Measurements from ENCODE around the gene MT3. TPM values are rescaled to one million over a fixed set of nuclear protein-coding genes. Genes with fewer than 3 reads are reported as not detected.

Gene MT3
- total RNA-seq, 3 donors from 2014 or later (not counting 1 experiment from before 2014, with no cell fraction given), result not detected

- Mint-ChIP-seq H3K27ac (no peak overlapping the region), H3K4me3 (no peak overlapping the region), H3K9me3 (no peaks in the 10 kb centered on the region), H3K27me3 (ENCODE audit: low read depth in 2 of 2) (peaks cover 76 to 77% of the 10 kb centered on the region in 2 donors), H3K36me3 (no peaks in the 10 kb centered on the region), H3K4me1 (peaks cover 11 to 15% of the 10 kb centered on the region in 2 donors)
- H3K4me3 ChIP-seq (ENCODE audit: low read length), result no peak overlapping the region
- no peak for TF ChIP-seq CTCF (IDR thresholded peaks at IDR 0.05)
- WGBS (ENCODE audit: insufficient coverage), result 4% methylated on average over 40 of the region's 40 CpGs
- no peaks in the 10 kb centered on the region for H3K9me3 ChIP-seq (ENCODE audit: control insufficient read depth, insufficient read depth, low read length)
- intact Hi-C loops (cut with micrococcal nuclease), result no loop called here
- no peaks in the 10 kb centered on the region for H3K36me3 ChIP-seq (ENCODE audit: control insufficient read depth, insufficient read depth, low read length)
- DNase-seq, result peak in 1 of 2 donors; percentile 26
- peaks cover 24% of the 10 kb centered on the region for H3K4me1 ChIP-seq (ENCODE audit: control insufficient read depth, insufficient read depth, low read length)
- no peak for ATAC-seq
- peaks cover 56% of the 10 kb centered on the region for H3K27me3 ChIP-seq (ENCODE audit: control insufficient read depth, insufficient read depth, low read length)
- H3K27ac ChIP-seq (ENCODE audit: low read length), result no peak overlapping the region
Measured at GRCh38 chr16:56635441-56635967, 46.2 kb downstream of the MT3 start.

- H3K4me3 Mint-ChIP-seq, result no peak overlapping the region
- no peak overlapping the region for H3K27ac Mint-ChIP-seq
- 31% methylated on average over 9 of the region's 9 CpGs for WGBS (ENCODE audit: insufficient coverage)
- intact Hi-C loops (cut with micrococcal nuclease), result no loop called here
- H3K4me1 Mint-ChIP-seq, result peaks cover 8 to 12% of the 10 kb centered on the region in 2 donors
- peaks cover 24% of the 10 kb centered on the region for H3K4me1 ChIP-seq (ENCODE audit: control insufficient read depth, insufficient read depth, low read length)
- no peaks in the 10 kb centered on the region for H3K9me3 Mint-ChIP-seq
- no peaks in the 10 kb centered on the region for H3K9me3 ChIP-seq (ENCODE audit: control insufficient read depth, insufficient read depth, low read length)
- ATAC-seq, result no peak
- no peak for DNase-seq
- H3K36me3 ChIP-seq (ENCODE audit: control insufficient read depth, insufficient read depth, low read length), result no peaks in the 10 kb centered on the region
- H3K27me3 Mint-ChIP-seq (ENCODE audit: low read depth in 2 of 2), result peaks cover 67 to 74% of the 10 kb centered on the region in 2 donors
- no peak overlapping the region for H3K4me3 ChIP-seq (ENCODE audit: low read length)
- peaks cover 52% of the 10 kb centered on the region for H3K27me3 ChIP-seq (ENCODE audit: control insufficient read depth, insufficient read depth, low read length)
- no peaks in the 10 kb centered on the region for H3K36me3 Mint-ChIP-seq
- TF ChIP-seq CTCF (IDR thresholded peaks at IDR 0.05), result no peak
- no peak overlapping the region for H3K27ac ChIP-seq (ENCODE audit: low read length)
Measured at GRCh38 chr16:56636616-56637413, 47.5 kb downstream of the MT3 start.

DNA sequence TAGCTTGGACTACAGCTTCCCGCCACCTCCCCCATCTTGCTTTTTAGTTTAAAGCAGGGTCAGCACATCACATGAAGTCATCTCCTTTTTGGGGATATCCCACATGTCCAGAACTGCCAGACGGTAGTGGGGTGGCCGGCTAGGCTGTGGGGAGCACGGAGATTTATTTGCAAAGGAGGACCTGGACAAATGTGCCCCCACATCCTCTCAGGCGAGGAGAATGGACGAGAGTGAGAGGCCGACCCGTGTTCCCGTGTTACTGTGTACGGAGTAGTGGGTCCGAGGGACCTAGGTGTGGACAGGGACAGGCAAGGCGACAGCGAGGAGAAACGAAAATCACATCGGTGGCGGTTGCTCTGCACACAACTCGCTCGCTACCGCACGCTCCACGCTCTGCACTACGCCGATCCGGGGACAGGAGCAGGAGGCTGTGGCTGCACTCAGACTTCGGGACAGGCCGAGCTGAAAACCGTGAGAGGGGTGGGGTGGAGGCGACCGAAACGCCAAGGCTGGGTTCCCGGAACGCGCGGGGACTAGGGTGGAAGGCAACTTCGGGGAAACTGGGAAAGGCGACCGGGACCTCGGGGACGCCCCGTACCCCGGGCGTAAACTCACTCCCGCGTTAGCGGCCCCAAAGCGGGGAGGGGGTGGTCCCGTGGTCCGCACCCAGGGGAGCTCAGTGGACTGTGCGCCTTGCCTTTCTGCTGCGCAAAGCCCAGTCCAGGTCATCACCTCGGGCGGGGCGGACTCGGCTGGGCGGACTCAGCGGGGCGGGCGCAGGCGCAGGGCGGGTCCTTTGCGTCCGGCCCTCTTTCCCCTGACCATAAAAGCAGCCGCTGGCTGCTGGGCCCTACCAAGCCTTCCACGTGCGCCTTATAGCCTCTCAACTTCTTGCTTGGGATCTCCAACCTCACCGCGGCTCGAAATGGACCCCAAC lies 48.8 kb downstream of the MT3 start, which contains the start of gene MT1A:
TSS of gene MT1A (plus strand) at position 853 of the 937 bp plus-strand sequence. CDS start at position 926, 73 bp downstream.
- ATAC-seq (no peak), DNase-seq (peak in 1 of 2 donors; percentile 38)
- Histone ChIP-seq H3K36me3 (ENCODE audit: control insufficient read depth, insufficient read depth, low read length) (no peaks in the 10 kb centered on the region), H3K4me3 (ENCODE audit: low read length) (no peak within 1 kb of the TSS), H3K27ac (ENCODE audit: low read length) (no peak within 1 kb of the TSS), H3K27me3 (ENCODE audit: control insufficient read depth, insufficient read depth, low read length) (peaks cover 46% of the 10 kb centered on the region), H3K4me1 (ENCODE audit: control insufficient read depth, insufficient read depth, low read length) (peaks cover 23% of the 10 kb centered on the region), H3K9me3 (ENCODE audit: control insufficient read depth, insufficient read depth, low read length) (no peaks in the 10 kb centered on the region)
- TF ChIP-seq CTCF (IDR thresholded peaks at IDR 0.05), result no peak
- no peaks in the 10 kb centered on the region for H3K9me3 Mint-ChIP-seq
- H3K36me3 Mint-ChIP-seq, result no peaks in the 10 kb centered on the region
- intact Hi-C loops (cut with micrococcal nuclease), result no loop called here
- no peak within 1 kb of the TSS for H3K4me3 Mint-ChIP-seq
- no peak within 1 kb of the TSS for H3K27ac Mint-ChIP-seq
- 6% methylated on average over 68 of the region's 68 CpGs for WGBS (ENCODE audit: insufficient coverage)
- H3K4me1 Mint-ChIP-seq, result peaks cover 13 to 14% of the 10 kb centered on the region in 2 donors
- peaks cover 69 to 70% of the 10 kb centered on the region in 2 donors for H3K27me3 Mint-ChIP-seq (ENCODE audit: low read depth in 2 of 2)
